ENCODE data around the gene PATJ.

DNA sequence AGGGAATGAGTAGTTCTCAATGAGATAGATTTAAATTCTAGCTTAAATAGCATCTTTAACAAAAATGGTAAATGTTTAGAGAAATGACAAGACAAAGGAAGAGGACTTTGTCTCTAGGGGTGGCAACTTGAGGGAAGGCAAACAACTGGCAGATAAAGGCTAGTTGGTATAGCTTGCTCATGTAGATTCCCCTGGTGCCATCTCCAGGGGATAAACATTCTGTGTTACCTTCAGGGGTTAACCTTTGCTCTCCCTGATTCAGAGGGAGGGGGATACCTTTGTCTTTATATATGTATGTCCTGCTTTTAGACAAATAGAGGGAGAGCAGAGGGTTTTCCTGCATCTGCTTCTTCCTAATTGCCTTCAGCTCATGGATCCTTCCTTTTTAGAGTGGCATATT is 298.7 kb downstream of the PATJ start:
- TF ChIP-seq, protein P1, sequence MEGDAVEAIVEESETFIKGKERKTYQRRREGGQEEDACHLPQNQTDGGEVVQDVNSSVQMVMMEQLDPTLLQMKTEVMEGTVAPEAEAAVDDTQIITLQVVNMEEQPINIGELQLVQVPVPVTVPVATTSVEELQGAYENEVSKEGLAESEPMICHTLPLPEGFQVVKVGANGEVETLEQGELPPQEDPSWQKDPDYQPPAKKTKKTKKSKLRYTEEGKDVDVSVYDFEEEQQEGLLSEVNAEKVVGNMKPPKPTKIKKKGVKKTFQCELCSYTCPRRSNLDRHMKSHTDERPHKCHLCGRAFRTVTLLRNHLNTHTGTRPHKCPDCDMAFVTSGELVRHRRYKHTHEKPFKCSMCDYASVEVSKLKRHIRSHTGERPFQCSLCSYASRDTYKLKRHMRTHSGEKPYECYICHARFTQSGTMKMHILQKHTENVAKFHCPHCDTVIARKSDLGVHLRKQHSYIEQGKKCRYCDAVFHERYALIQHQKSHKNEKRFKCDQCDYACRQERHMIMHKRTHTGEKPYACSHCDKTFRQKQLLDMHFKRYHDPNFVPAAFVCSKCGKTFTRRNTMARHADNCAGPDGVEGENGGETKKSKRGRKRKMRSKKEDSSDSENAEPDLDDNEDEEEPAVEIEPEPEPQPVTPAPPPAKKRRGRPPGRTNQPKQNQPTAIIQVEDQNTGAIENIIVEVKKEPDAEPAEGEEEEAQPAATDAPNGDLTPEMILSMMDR (IDR thresholded peaks at IDR 0.05): no peak
- TF ChIP-seq EZH2 (IDR thresholded peaks at IDR 0.05; ENCODE audit: borderline replicate concordance, insufficient read depth, low read depth, low read length, poor library complexity, severe bottlenecking): no peak
